Endothelial cell of umbilical vein (primary cell): ENCODE measurements around the gene TK1. TPM values are rescaled to one million over a fixed set of nuclear protein-coding genes. Genes with fewer than 3 reads are reported as not detected.

ENCODE experiments used
- BruUV-seq: library from RNA; stranded (reverse); fragments of 400-500 nt; replicated peaks from 2 replicates; lab custom pipeline; 2021; lab: Mats Ljungman, UMichigan
- CTCF ChIA-PET: fragments of 300-600, 350-600 bp; sonication (Branson Sonifier 250); formaldehyde crosslinking; loops from one replicate; lab custom pipeline; 2021; ENCODE audit warnings: antibody characterized with exemption, inconsistent platforms; lab: Charles Lee
- POLR2A ChIA-PET: fragments of 300-600, 350-600 bp; sonication (Branson Sonifier 250); formaldehyde crosslinking; loops from one replicate; lab custom pipeline; 2021; ENCODE audit warnings: antibody characterized with exemption, inconsistent platforms; lab: Charles Lee
- DNase-seq: peaks from one replicate; pipeline ENCODE4 v3.0.0-alpha.2; 2011; ENCODE audit warnings: low read depth, low spot score
- FAIRE-seq: peaks from 2 replicates; lab custom pipeline; 2011; peaks lifted over from hg19 to GRCh38; lab: Jason Lieb, UNC
- H2AFZ ChIP-seq: 2 replicates; pipeline ENCODE4 v1.6.0; 2012; ENCODE audit warnings: low read depth, low read length, control low read depth, inconsistent platforms
- H3K27ac ChIP-seq: 2 replicates; pipeline ENCODE4 v1.5.1; 2011; ENCODE audit warnings: low read depth, mild to moderate bottlenecking, control low read depth, low read length, moderate library complexity; ENCODE audit not compliant: insufficient read depth
- H3K27me3 ChIP-seq, 2 experiments: 2 replicates each; pipeline versions ENCODE4 v1.6.0 to v1.6.1; 2011; ENCODE audit warnings: low read length in 2 of 2, mixed read lengths in 1 of 2; ENCODE audit not compliant: control insufficient read depth in 2 of 2, insufficient read depth in 2 of 2
- H3K36me3 ChIP-seq, 2 experiments: 2 replicates in 1 of 2; 3 replicates in 1 of 2; pipeline ENCODE4 v1.5.1; 2011; ENCODE audit warnings: low read length in 2 of 2, mild to moderate bottlenecking in 1 of 2, moderate library complexity in 1 of 2; ENCODE audit not compliant: control insufficient read depth in 2 of 2, insufficient read depth in 2 of 2; ENCODE audit errors: extremely low read depth in 1 of 2
- H3K4me1 ChIP-seq: 3 replicates; pipeline ENCODE4 v1.5.1; 2011; ENCODE audit warnings: mild to moderate bottlenecking, low read length; ENCODE audit not compliant: control insufficient read depth, insufficient read depth; ENCODE audit errors: extremely low read depth
- H3K4me2 ChIP-seq: 2 replicates; pipeline ENCODE4 v1.6.1; 2011; ENCODE audit warnings: low read length, control low read depth, mixed read lengths; ENCODE audit not compliant: insufficient read depth
- H3K4me3 ChIP-seq, 3 experiments: fragments of 200-600 bp in 1 of 3; sonication (generic), shearing (Covaris generic) in 1 of 3; replicated peaks in 1 of 3; 2 replicates each; pipeline ENCODE4 v1.5.1; 2011 to 2016; ENCODE audit warnings: control low read depth in 3 of 3, low read length in 3 of 3, mild to moderate bottlenecking in 2 of 3, inconsistent platforms in 1 of 3, low read depth in 1 of 3, moderate library complexity in 1 of 3; ENCODE audit not compliant: insufficient read depth in 1 of 3
- H3K79me2 ChIP-seq: 2 replicates; pipeline ENCODE4 v1.6.0; 2012; ENCODE audit warnings: low read length, inconsistent platforms; ENCODE audit not compliant: control insufficient read depth, insufficient read depth
- H3K9ac ChIP-seq: replicated peaks from 2 replicates; pipeline ENCODE3; 2011; ENCODE audit warnings: low read length, control low read depth; ENCODE audit not compliant: insufficient read depth; ENCODE audit errors: extremely low read depth
- H3K9me1 ChIP-seq: replicated peaks from 3 replicates; pipeline ENCODE4 v1.6.0; 2011; ENCODE audit warnings: mild to moderate bottlenecking, low read length; ENCODE audit not compliant: control insufficient read depth, insufficient read depth; ENCODE audit errors: extremely low read depth
- H3K9me3 ChIP-seq: replicated peaks from 2 replicates; pipeline ENCODE4 v1.5.1; 2012; ENCODE audit warnings: low read length, inconsistent platforms; ENCODE audit not compliant: control insufficient read depth, insufficient read depth
- H4K20me1 ChIP-seq: replicated peaks from 2 replicates; pipeline ENCODE3; 2011; ENCODE audit warnings: mild to moderate bottlenecking, low read length; ENCODE audit not compliant: control insufficient read depth, insufficient read depth; ENCODE audit errors: extremely low read depth
- CTCF ChIP-seq, 2 donors: IDR thresholded peaks; 1 replicate in 1 of 2; 2 replicates in 1 of 2; pipeline ENCODE4 v1.5.1; 2011; ENCODE audit warnings: low read length in 2 of 2, mild to moderate bottlenecking in 2 of 2, moderate library complexity in 2 of 2, control low read depth in 1 of 2, inconsistent platforms in 1 of 2, low read depth in 1 of 2; ENCODE audit not compliant: insufficient read depth in 1 of 2; ENCODE audit errors: extremely low read depth in 1 of 2
- EZH2 ChIP-seq: IDR thresholded peaks from 2 replicates; pipeline ENCODE4 v1.6.1; 2012; ENCODE audit warnings: borderline replicate concordance, low read depth, mild to moderate bottlenecking, moderate library complexity, low read length, inconsistent platforms; ENCODE audit not compliant: severe bottlenecking
- FOS ChIP-seq: IDR thresholded peaks from 2 replicates; pipeline ENCODE4 v1.6.1; 2011; ENCODE audit warnings: mild to moderate bottlenecking, low read length, moderate library complexity, borderline replicate concordance; ENCODE audit not compliant: insufficient read depth
- GATA2 ChIP-seq: IDR thresholded peaks from 2 replicates; pipeline ENCODE4 v1.7.0; 2011; ENCODE audit warnings: low read depth, mild to moderate bottlenecking, moderate library complexity, mixed read lengths, low read length; ENCODE audit not compliant: insufficient read length, insufficient read depth
- JUN ChIP-seq: IDR thresholded peaks from 2 replicates; pipeline ENCODE4 v1.6.1; 2011; ENCODE audit warnings: borderline replicate concordance, low read depth; ENCODE audit not compliant: insufficient read length, insufficient read depth
- MYC ChIP-seq: IDR thresholded peaks from one replicate; pipeline ENCODE4 v1.6.1; 2011; ENCODE audit warnings: mild to moderate bottlenecking, low read depth, low read length
- POLR2A ChIP-seq: IDR thresholded peaks from 2 replicates; pipeline ENCODE4 v1.6.1; 2012; ENCODE audit warnings: low read depth, mild to moderate bottlenecking, control low read depth, low read length
- POLR2AphosphoS5 ChIP-seq: IDR thresholded peaks from 2 replicates; pipeline ENCODE4 v1.6.1; 2012; ENCODE audit warnings: low read depth, mild to moderate bottlenecking, control low read depth, low read length, moderate library complexity; ENCODE audit not compliant: insufficient read depth
- dilution Hi-C: fragments of 300-500 bp; cut with MboI; formaldehyde crosslinking; loops from one replicate; pipeline ENCODE4 v1.15.0; 2019; ENCODE audit warnings: low sequenced_read_pairs; ENCODE audit not compliant: extremely low pct_ligation_motif_present
- intact Hi-C: fragments of 100-400 bp; cut with micrococcal nuclease; formaldehyde crosslinking; loops from one replicate; pipeline ENCODE4 v1.10.0; 2022
- polyA plus RNA-seq, 4 experiments: library from polyadenylated mRNA; depleted of rRNA in 3 of 4; stranded (reverse) in 3 of 4; unstranded in 1 of 4; fragments of >200 nt; gene quantifications; 2 replicates each; pipeline versions ENCODE4 v1.2.1 to v1.2.3, GENCODE V29; 2011 to 2012; ENCODE audit warnings: missing spikeins in 1 of 4
- total RNA-seq: library from RNA; stranded (reverse); gene quantifications from 2 replicates; pipeline ENCODE4 v1.2.3, GENCODE V29; 2021

TK1 gene
- total and polyA plus RNA-seq, 2 donors (not counting 3 experiments of a cell fraction or from before 2014, with no cell fraction given) = 111 to 159 TPM

DNA sequence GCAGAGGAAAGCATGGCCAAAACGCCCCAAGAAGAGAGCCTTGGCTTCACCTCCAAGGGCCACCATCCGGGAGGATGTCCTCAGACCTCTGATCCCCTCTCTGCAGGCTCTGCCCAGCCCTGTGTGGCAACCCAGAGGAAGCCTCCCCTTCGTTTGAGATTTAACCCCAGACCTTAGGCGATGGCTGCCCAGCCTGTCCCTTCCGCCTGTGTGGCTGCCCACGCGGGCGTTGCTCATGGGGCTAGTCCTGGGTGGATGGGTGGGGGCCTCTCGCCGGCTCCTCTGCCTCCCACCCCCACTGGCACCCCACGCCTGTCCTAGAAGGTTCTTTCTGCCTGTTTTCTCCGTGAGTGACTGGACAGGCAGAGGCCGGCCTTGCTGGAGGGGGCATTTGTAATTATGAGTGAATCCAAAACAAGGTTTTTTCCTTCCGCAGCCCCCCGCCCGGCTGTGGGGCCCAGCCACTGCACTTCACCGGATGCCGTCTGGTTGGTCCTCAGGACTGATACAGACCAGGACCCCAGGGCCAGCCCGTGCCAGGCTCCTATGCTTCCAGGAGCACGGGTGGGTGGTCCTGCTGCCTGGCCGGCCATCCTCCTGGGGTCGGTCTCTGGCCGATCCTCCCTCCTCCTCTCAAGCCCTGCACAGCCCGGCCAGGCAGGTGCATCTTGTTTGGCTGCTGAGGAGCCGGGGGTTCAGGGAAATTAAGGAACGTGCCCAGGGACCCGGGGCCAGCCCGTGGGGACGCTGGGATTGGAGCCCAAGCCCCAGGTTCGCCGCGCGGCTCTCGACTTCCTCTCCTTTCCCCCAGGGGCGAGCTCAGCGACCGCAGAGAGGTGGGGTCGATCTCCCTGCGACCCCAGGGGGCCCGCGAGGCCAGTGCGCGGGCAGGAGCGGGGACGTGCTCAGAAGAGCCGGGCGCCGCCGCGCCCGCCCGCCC is 44.4 kb upstream of the TK1 start, which contains the start of gene TMEM235:
TMEM235 (plus strand) TSS at position 636 of the 940 bp plus-strand sequence. CDS start 393 bp downstream, outside the sequence.
- POLR2A ChIA-PET = no interaction called here
- dilution Hi-C loops = no loop called here

DNA sequence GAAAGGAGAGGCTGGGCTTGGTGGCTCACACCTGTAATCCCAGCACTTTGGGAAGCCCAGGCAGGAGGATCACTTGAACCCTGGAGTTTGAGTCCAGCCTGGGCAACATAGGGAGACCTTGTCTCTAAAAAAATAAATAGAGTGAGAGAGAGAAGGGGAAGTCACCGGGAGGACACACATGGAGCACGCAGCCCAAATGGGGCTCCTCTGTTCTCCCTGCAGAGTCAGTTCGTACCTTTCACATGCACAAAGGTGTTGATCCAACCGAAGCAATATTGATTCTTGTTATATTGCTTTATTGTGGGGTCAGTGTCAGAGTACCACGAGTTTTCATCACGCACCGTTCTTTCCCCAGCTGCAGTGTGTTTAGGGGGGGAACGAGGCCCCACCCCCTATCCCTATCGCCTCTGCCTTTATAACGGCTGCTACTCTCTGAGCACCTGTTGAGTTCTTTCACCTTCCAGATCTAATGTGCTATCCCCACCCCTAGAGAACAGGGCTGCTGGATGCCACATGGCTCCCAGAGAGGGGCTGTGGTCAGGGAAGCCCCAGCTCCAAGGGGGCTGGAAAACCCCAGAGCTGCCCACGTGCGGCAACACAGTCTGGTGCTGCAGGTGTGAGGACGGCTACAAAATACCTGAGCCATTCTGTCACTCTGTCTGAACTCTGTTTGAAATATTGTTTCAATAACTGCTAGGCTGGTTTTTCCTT is 43.6 kb upstream of the TK1 start:
- Histone ChIP-seq H3K9ac (no peak overlapping the region), H3K27me3 (peaks cover 21 to 25% of the 10 kb centered on the region in 2 experiments), H3K79me2 (no peaks in the 10 kb centered on the region), H3K9me1 (no peaks in the 10 kb centered on the region), H3K27ac (no peak overlapping the region), H2AFZ (no peak overlapping the region), H3K9me3 (no peaks in the 10 kb centered on the region), H4K20me1 (no peaks in the 10 kb centered on the region), H3K36me3 (no peaks in the 10 kb centered on the region), H3K4me1 (peaks cover 16% of the 10 kb centered on the region), H3K4me3 (no peak overlapping the region), H3K4me2 (no peak overlapping the region)
- ChIA-PET POLR2A (no interaction called here), CTCF (interaction anchor here (1.9 kb wide), 1 partner anchor 21 kb away, joined by 7 read pairs; no protein-coding TSS in a partner anchor)
- intact Hi-C loops = no loop called here
- BruUV-seq = no TSS peak
- TF ChIP-seq CTCF (IDR thresholded peaks at IDR 0.05; ENCODE audit: extremely low read depth in 1 of 2, insufficient read depth in 1 of 2, low read depth in 1 of 2, low read length in 2 of 2) = no peak
- no peak for TF ChIP-seq POLR2AphosphoS5
- TF ChIP-seq FOS = no peak
- TF ChIP-seq GATA2 = no peak
- TF ChIP-seq JUN = no peak
- TF ChIP-seq POLR2A = no peak
- TF ChIP-seq EZH2 = no peak
- TF ChIP-seq MYC = no peak
- DNase-seq (no peak), FAIRE-seq (no peak)
- dilution Hi-C loops = no loop called here

More for the DNA sequence above, 44.4 kb upstream of the TK1 start, which contains the start of gene TMEM235:
- TF ChIP-seq EZH2 = peak; percentile 70
- no peak for TF ChIP-seq MYC
- Histone ChIP-seq H3K4me1 (peaks cover 15% of the 10 kb centered on the region), H3K79me2 (no peaks in the 10 kb centered on the region), H3K9me3 (no peaks in the 10 kb centered on the region), H3K27me3 (peaks cover 21 to 25% of the 10 kb centered on the region in 2 experiments), H3K9ac (no peak within 1 kb of the TSS), H3K27ac (no peak within 1 kb of the TSS), H2AFZ (peak within 1 kb of the TSS; percentile 8), H3K4me2 (no peak within 1 kb of the TSS), H3K4me3 (peak within 1 kb of the TSS in 1 of 3 experiments; percentile 15), H3K36me3 (no peaks in the 10 kb centered on the region), H4K20me1 (no peaks in the 10 kb centered on the region), H3K9me1 (no peaks in the 10 kb centered on the region)
- BruUV-seq = no TSS peak
- intact Hi-C loops = no loop called here
- CTCF ChIA-PET = interaction anchor here (1.5 kb wide), 1 partner anchor 19 kb away, joined by 13 read pairs; no protein-coding TSS in a partner anchor
- DNase-seq = no peak
- FAIRE-seq = no peak
